Neural crest cell (in vitro differentiated cells): ENCODE results near the gene SYNE3. TPM values are rescaled to one million over a fixed set of nuclear protein-coding genes. Genes with fewer than 3 reads are reported as not detected.

Experiments
- DNase-seq: peaks from one replicate; pipeline ENCODE4 v3.0.0; 2021; ENCODE audit warnings: low read depth, mixed read lengths, low spot score
- H3K27ac Mint-ChIP-seq: one replicate; pipeline ENCODE4 v1.8.0; 2021; ENCODE audit warnings: mild to moderate bottlenecking, mixed read lengths; ENCODE audit not compliant: unreplicated experiment
- H3K27me3 Mint-ChIP-seq: 2 replicates; pipeline ENCODE4 v1.8.0; 2021; ENCODE audit warnings: low read depth, mild to moderate bottlenecking, mixed read lengths
- H3K36me3 Mint-ChIP-seq: 2 replicates; pipeline ENCODE4 v1.8.0; 2021; ENCODE audit warnings: low read depth, mild to moderate bottlenecking, mixed read lengths
- H3K4me1 Mint-ChIP-seq: 2 replicates; pipeline ENCODE4 v1.8.0; 2021; ENCODE audit warnings: mixed read lengths
- H3K4me3 Mint-ChIP-seq: one replicate; pipeline ENCODE4 v1.8.0; 2021; ENCODE audit warnings: mild to moderate bottlenecking, mixed read lengths
- H3K9me3 Mint-ChIP-seq: 2 replicates; pipeline ENCODE4 v1.8.0; 2021; ENCODE audit warnings: mixed read lengths
- total RNA-seq: library from RNA; stranded (reverse); gene quantifications from 2 replicates; pipeline ENCODE4 v1.2.1, GENCODE V29; 2021
- TF ChIP-seq, protein P1 (sequence below): fragments of 200-600 bp; sonication (generic); conservative IDR thresholded peaks from 2 replicates; pipeline ENCODE4 v1.5.0; 2021; ENCODE audit warnings: antibody characterized with exemption, mild to moderate bottlenecking

SYNE3 gene
- total RNA-seq, 1 donor from 2014 or later, result 0.82 TPM

DNA sequence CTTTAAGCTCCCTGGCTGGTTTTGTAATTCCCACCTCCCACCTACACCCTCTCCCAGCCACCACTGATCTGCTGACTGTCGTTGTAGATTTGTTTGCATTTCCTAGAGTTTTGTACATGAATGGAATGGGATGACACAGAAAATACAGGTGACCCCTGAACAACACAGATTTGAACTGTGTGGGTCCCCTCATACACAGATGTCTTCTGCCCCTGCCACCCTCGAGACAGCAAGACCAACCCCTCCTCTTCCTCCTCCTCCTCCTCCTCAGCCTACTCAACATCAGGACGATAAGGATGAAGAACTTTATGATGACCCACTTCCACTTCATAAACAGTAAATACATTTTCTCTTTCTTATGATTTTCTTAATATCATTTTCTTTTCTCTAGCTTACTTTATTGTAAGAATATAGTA is 28.8 kb downstream of the SYNE3 start:
- TF ChIP-seq, protein P1, sequence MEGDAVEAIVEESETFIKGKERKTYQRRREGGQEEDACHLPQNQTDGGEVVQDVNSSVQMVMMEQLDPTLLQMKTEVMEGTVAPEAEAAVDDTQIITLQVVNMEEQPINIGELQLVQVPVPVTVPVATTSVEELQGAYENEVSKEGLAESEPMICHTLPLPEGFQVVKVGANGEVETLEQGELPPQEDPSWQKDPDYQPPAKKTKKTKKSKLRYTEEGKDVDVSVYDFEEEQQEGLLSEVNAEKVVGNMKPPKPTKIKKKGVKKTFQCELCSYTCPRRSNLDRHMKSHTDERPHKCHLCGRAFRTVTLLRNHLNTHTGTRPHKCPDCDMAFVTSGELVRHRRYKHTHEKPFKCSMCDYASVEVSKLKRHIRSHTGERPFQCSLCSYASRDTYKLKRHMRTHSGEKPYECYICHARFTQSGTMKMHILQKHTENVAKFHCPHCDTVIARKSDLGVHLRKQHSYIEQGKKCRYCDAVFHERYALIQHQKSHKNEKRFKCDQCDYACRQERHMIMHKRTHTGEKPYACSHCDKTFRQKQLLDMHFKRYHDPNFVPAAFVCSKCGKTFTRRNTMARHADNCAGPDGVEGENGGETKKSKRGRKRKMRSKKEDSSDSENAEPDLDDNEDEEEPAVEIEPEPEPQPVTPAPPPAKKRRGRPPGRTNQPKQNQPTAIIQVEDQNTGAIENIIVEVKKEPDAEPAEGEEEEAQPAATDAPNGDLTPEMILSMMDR, result no peak
- Mint-ChIP-seq H3K4me1 (peaks cover 4% of the 10 kb centered on the region), H3K27me3 (peaks cover 12% of the 10 kb centered on the region), H3K27ac (no peak overlapping the region), H3K36me3 (no peaks in the 10 kb centered on the region), H3K9me3 (peaks cover 10% of the 10 kb centered on the region), H3K4me3 (no peak overlapping the region)
- DNase-seq, result no peak

DNA sequence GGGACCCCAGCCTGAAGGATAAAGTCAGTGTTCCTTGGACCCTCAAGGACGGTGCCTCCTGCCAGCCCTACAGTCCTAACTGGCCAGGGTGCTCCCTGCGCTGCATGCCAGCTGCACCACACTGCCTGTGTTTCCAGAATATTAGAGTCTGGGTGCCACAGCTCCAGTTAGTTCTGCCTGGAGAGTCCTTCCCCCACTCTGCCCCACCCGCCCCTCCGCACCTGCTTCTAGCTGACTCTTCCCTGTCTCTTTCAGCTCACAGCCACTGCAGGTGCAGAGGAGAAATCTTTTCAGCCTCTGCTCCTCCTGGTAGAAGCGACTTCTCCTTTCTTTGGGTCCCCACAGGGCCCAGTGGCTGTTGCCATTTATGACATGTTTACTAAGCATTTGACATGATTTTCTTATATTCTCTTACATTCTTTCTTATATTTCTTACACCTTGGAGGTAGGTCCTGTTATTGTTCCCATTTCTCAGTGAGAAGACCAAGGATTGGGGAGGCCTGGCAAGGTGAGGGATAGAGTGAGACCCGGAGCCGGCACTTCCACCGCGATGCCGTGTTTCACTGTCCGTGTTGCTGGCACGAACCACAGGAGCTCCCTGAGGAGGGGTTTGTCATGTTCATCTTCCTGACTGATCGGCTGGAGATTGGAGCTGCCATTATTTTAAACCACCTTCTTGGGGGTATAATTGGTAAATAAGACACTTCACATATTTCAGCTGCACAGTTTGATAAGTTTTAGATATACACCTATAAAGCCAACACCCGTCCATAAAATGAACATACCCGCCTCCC is 29.4 kb downstream of the SYNE3 start:
- H3K4me3 Mint-ChIP-seq, result no peak overlapping the region
- peaks cover 12% of the 10 kb centered on the region for H3K27me3 Mint-ChIP-seq
- H3K27ac Mint-ChIP-seq, result no peak overlapping the region
- peaks cover 4% of the 10 kb centered on the region for H3K4me1 Mint-ChIP-seq
- TF ChIP-seq, protein P1, result no peak
- H3K36me3 Mint-ChIP-seq, result no peaks in the 10 kb centered on the region
- H3K9me3 Mint-ChIP-seq, result peaks cover 7% of the 10 kb centered on the region
- DNase-seq, result no peak

DNA sequence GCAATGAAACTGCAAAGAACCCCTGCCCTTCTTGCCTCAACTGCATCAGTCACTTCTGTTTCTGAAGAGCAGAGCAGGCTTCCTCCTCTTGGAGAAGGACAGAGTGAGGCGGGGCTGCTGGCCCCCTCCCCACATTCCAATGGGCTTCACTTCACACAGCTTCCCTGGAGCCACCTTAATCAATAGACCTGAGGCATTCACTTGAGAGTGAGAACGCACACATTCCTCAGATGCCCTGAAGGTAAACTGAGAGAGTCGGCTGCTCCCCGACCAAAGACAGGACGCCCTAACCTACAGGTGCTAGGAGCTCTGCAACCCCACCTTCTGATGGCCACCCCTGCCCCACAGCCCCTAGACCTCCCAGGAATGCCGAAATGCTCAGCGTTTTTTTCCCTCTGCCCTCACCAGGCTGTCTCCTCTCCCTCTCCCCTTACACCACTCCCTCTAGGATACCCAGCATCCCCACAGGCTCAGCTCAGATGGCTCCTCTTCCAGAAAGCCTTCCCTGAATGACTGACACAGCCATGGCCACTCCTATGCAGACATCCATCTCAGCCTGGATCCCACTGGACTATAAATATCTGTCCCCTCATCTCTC is 31.1 kb downstream of the SYNE3 start:
- H3K9me3 Mint-ChIP-seq, result no peaks in the 10 kb centered on the region
- no peak overlapping the region for H3K27ac Mint-ChIP-seq
- DNase-seq, result no peak
- peaks cover 7% of the 10 kb centered on the region for H3K4me1 Mint-ChIP-seq
- TF ChIP-seq, protein P1, result no peak
- no peak overlapping the region for H3K4me3 Mint-ChIP-seq
- no peaks in the 10 kb centered on the region for H3K36me3 Mint-ChIP-seq
- peaks cover 12% of the 10 kb centered on the region for H3K27me3 Mint-ChIP-seq

DNA sequence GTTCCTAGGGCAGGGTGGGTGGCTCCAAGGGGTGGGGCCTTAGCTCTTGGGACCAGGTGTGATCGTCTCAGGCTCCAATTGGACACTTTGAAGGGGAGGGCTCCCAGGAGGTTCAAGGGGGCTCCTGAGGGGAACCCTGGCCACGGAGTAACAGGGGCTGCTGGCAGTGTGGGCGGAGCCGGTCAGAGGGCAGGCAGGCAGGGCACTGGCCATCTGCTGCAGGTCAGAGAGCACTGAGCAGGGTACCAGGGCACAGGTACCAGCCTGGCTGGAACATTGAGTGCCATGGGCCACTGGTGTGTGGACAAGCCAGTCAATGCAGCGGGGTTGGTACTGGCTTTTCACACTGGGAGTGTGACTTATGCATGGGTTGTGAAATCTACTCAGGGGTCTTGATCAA is 32.2 kb downstream of the SYNE3 start:
- no peak overlapping the region for H3K4me3 Mint-ChIP-seq
- peaks cover 12% of the 10 kb centered on the region for H3K27me3 Mint-ChIP-seq
- H3K4me1 Mint-ChIP-seq, result peaks cover 7% of the 10 kb centered on the region
- H3K36me3 Mint-ChIP-seq, result no peaks in the 10 kb centered on the region
- DNase-seq, result no peak
- H3K27ac Mint-ChIP-seq, result no peak overlapping the region
- TF ChIP-seq, protein P1, result no peak
- H3K9me3 Mint-ChIP-seq, result no peaks in the 10 kb centered on the region

DNA sequence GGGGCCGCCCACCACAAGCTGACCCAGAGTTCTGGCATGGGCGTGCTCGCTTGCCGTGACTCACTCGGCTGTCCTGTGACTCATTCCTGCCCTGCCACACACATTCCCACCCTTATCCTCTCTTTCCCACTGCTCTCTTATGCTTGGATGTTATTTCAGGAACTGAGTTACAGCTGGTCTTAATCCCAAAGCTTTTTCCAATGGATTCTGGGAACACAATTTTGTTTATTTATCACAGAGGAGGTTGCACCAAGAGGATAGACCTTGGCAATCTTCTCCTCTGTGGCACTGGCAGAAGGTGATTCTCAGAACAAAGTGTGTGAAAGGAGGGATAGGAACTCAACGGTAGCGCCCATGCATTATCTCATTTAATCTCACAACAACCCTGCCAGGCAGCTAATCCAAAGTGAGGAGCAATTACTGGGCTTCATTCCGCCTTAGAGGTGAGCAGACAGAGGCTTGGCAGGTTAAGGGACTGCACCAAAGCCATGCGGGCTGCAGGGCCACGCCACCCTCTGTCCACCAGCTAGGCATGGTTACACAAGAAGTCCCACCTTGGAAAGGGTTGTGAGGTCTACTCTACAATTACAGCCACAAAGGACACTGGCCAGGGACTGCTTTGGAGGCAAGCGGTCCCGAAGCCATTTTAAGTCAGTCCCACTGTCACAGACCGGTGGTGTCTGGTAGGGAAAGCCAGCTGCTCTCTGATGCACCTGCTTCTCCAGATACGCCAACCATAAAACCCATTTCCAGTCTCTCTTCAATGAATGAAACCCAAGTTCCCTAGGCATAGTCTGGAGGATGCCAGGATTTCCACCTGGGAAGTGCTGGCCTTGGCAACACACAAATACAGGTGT is 32.9 kb downstream of the SYNE3 start:
- H3K36me3 Mint-ChIP-seq, result no peaks in the 10 kb centered on the region
- peaks cover 12% of the 10 kb centered on the region for H3K27me3 Mint-ChIP-seq
- no peaks in the 10 kb centered on the region for H3K9me3 Mint-ChIP-seq
- H3K4me3 Mint-ChIP-seq, result no peak overlapping the region
- no peak overlapping the region for H3K27ac Mint-ChIP-seq
- TF ChIP-seq, protein P1, result no peak
- DNase-seq, result no peak
- peaks cover 7% of the 10 kb centered on the region for H3K4me1 Mint-ChIP-seq
